ENCODE results near the gene TNS3. TPM values are rescaled to one million over a fixed set of nuclear protein-coding genes. Genes with fewer than 3 reads are reported as not detected.

TNS3 gene
- total and polyA plus RNA-seq, 2 of the 13 experiments (the other 11 are each of a cell fraction or from before 2014, with no cell fraction given), result 52.9 to 55.7 TPM

DNA sequence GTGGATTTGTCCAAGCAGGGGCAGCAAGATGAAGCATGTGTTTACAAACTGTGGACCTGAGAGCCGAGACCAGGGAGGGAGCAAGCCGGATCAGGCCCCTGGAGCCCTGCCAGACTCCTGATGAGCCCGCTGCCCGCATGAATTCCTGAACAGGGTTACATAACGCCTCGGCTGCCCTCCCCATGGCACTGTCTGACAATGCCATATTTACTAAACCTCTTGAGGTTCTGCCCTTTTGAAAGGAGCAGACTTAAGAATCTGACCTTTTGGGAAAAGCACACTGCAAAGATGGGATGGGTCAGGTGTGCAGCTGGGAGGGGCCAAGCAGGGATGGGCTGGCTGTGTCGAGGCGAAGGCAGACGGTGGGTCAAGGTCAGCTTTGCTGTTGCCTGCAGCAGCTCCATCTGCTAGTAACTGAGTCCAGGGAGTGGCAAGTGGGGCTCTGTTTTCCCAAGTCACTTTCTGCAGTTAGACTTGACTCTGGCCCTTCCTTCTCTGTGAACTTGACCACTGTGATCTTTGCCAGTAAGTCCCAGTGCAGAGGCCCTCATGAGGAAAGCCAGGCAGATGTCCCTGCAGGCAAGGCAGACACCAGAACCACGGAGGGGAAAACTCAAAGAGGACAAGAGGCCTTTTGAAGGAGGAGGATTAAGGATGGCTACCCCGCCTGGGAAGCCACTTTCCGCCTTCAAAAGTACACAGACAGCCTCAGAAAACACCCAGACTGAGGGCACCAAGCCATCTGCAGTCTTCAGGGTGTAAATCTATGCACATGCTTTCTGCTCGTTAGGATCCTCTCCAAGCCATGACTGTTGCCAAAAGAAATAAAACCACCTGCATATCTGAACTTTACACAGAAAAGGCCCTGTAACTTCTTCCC lies 175.8 kb downstream of the TNS3 start (continued):
- TF ChIP-seq PPARG (CRISPR knock-in tag; conservative IDR thresholded peaks at IDR 0.05) (no peak), MBNL3 (CRISPR knock-in tag; conservative IDR thresholded peaks at IDR 0.05) (no peak), ZNF816 (CRISPR knock-in tag; IDR thresholded peaks at IDR 0.05; ENCODE audit: borderline replicate concordance) (no peak), NR1H2 (CRISPR knock-in tag; IDR thresholded peaks at IDR 0.05; ENCODE audit: borderline replicate concordance, low read depth) (no peak), ZNF484 (CRISPR knock-in tag; IDR thresholded peaks at IDR 0.05; ENCODE audit: borderline replicate concordance, low read depth) (no peak), DNMT1 (CRISPR knock-in tag; IDR thresholded peaks at IDR 0.05) (no peak), NFKB2 (CRISPR knock-in tag; IDR thresholded peaks at IDR 0.05; ENCODE audit: borderline replicate concordance) (no peak), ZNF33B (CRISPR knock-in tag; IDR thresholded peaks at IDR 0.05) (no peak), GABPA (IDR thresholded peaks at IDR 0.05; ENCODE audit: low read depth, low read length) (no peak), GABPA (CRISPR knock-in tag; IDR thresholded peaks at IDR 0.05; ENCODE audit: low read depth) (no peak), ZNF616 (CRISPR knock-in tag; IDR thresholded peaks at IDR 0.05; ENCODE audit: low read depth) (no peak), SATB2 (CRISPR knock-in tag; IDR thresholded peaks at IDR 0.05) (no peak), ZFP41 (CRISPR knock-in tag; IDR thresholded peaks at IDR 0.05; ENCODE audit: borderline replicate concordance) (no peak), NR2C2 (CRISPR knock-in tag; IDR thresholded peaks at IDR 0.05; ENCODE audit: borderline replicate concordance) (no peak), FLYWCH1 (CRISPR knock-in tag; IDR thresholded peaks at IDR 0.05) (no peak), ZSCAN22 (CRISPR knock-in tag; IDR thresholded peaks at IDR 0.05) (no peak), KDM1A (CRISPR knock-in tag; IDR thresholded peaks at IDR 0.05) (no peak), NCOR1 (IDR thresholded peaks at IDR 0.05; ENCODE audit: borderline replicate concordance, low read length) (peak; percentile 36; the same call in 1 of the 2 replicates), ARNTL (CRISPR knock-in tag; IDR thresholded peaks at IDR 0.05) (no peak), MAFK (conservative IDR thresholded peaks at IDR 0.05 in 1 of 2, IDR thresholded peaks at IDR 0.05 in 1 of 2; ENCODE audit: low read length in 2 of 2) (no peak), ZNF557 (CRISPR knock-in tag; IDR thresholded peaks at IDR 0.05) (no peak), MYNN (CRISPR knock-in tag; IDR thresholded peaks at IDR 0.05; ENCODE audit: low read depth) (no peak), ZNF17 (CRISPR knock-in tag; IDR thresholded peaks at IDR 0.05) (no peak), NONO (IDR thresholded peaks at IDR 0.05) (no peak), NONO (CRISPR knock-in tag; conservative IDR thresholded peaks at IDR 0.05) (no peak), RFX3 (CRISPR knock-in tag; IDR thresholded peaks at IDR 0.05) (no peak), MTA3 (CRISPR knock-in tag; IDR thresholded peaks at IDR 0.05) (no peak)
- TF ChIP-seq, protein P1, sequence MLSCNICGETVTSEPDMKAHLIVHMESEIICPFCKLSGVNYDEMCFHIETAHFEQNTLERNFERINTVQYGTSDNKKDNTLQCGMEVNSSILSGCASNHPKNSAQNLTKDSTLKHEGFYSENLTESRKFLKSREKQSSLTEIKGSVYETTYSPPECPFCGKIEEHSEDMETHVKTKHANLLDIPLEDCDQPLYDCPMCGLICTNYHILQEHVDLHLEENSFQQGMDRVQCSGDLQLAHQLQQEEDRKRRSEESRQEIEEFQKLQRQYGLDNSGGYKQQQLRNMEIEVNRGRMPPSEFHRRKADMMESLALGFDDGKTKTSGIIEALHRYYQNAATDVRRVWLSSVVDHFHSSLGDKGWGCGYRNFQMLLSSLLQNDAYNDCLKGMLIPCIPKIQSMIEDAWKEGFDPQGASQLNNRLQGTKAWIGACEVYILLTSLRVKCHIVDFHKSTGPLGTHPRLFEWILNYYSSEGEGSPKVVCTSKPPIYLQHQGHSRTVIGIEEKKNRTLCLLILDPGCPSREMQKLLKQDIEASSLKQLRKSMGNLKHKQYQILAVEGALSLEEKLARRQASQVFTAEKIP (CRISPR knock-in tag; IDR thresholded peaks at IDR 0.05; ENCODE audit: borderline replicate concordance), result no peak
- TF ChIP-seq, protein P2, sequence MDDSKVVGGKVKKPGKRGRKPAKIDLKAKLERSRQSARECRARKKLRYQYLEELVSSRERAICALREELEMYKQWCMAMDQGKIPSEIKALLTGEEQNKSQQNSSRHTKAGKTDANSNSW (CRISPR knock-in tag; IDR thresholded peaks at IDR 0.05; ENCODE audit: borderline replicate concordance), result no peak
- TF ChIP-seq, protein P3, sequence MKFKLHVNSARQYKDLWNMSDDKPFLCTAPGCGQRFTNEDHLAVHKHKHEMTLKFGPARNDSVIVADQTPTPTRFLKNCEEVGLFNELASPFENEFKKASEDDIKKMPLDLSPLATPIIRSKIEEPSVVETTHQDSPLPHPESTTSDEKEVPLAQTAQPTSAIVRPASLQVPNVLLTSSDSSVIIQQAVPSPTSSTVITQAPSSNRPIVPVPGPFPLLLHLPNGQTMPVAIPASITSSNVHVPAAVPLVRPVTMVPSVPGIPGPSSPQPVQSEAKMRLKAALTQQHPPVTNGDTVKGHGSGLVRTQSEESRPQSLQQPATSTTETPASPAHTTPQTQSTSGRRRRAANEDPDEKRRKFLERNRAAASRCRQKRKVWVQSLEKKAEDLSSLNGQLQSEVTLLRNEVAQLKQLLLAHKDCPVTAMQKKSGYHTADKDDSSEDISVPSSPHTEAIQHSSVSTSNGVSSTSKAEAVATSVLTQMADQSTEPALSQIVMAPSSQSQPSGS (CRISPR knock-in tag; IDR thresholded peaks at IDR 0.05), result no peak

Measured in HepG2 (cell line).